OCI-LY7 (cell line): ENCODE data around the gene DHX38. TPM values are rescaled to one million over a fixed set of nuclear protein-coding genes. Genes with fewer than 3 reads are reported as not detected.

ENCODE experiments used
- BruUV-seq: library from RNA; stranded (reverse); fragments of 400-500 nt; replicated peaks from 2 replicates; lab custom pipeline; 2021; lab: Mats Ljungman, UMichigan
- CTCF ChIA-PET: fragments of 300-600 bp; sonication (Branson Sonifier 250); formaldehyde crosslinking; loops from one replicate; lab custom pipeline; 2022; ENCODE audit warnings: antibody characterized with exemption; ENCODE audit not compliant: unreplicated experiment; lab: Charles Lee
- POLR2A ChIA-PET: fragments of 300-600 bp; sonication (Branson Sonifier 250); formaldehyde crosslinking; loops from one replicate; lab custom pipeline; 2022; ENCODE audit warnings: antibody characterized with exemption; lab: Charles Lee
- DNase-seq: peaks from one replicate; pipeline ENCODE4 v3.0.0-alpha.2; 2015; ENCODE audit warnings: low spot score
- H2AFZ ChIP-seq: fragments of 200-600 bp; sonication (generic), shearing (Covaris generic); 2 replicates; pipeline ENCODE4 v1.6.1; 2014; ENCODE audit warnings: mild to moderate bottlenecking, antibody characterized with exemption, low read length, moderate library complexity
- H3K27ac ChIP-seq: fragments of 200-600 bp; sonication (generic); 2 replicates; pipeline ENCODE4 v1.5.1; 2014; ENCODE audit warnings: mixed run types, low read depth, mild to moderate bottlenecking, moderate library complexity, low read length, inconsistent platforms; ENCODE audit not compliant: poor library complexity, severe bottlenecking
- H3K36me3 ChIP-seq: fragments of 200-600 bp; sonication (generic); 2 replicates; pipeline ENCODE4 v1.6.1; 2014; ENCODE audit warnings: mild to moderate bottlenecking, antibody characterized with exemption, low read length, moderate library complexity, mixed read lengths; ENCODE audit not compliant: insufficient read depth
- H3K4me1 ChIP-seq: fragments of 200-600 bp; sonication (generic); 2 replicates; pipeline ENCODE4 v1.5.1; 2014; ENCODE audit warnings: mild to moderate bottlenecking, low read length; ENCODE audit not compliant: insufficient read depth, poor library complexity, severe bottlenecking
- H3K4me2 ChIP-seq: fragments of 200-600 bp; sonication (generic); 2 replicates; pipeline ENCODE4 v1.6.1; 2014; ENCODE audit warnings: mild to moderate bottlenecking, low read length
- H3K4me3 ChIP-seq: fragments of 200-600 bp; sonication (generic); 2 replicates; pipeline ENCODE4 v1.5.1; 2014; ENCODE audit warnings: mild to moderate bottlenecking, low read depth, low read length; ENCODE audit not compliant: poor library complexity, severe bottlenecking
- H3K79me2 ChIP-seq: fragments of 200-600 bp; sonication (generic); 2 replicates; pipeline ENCODE4 v1.6.1; 2016; ENCODE audit warnings: low read depth, mild to moderate bottlenecking, low read length, moderate library complexity, mixed read lengths; ENCODE audit not compliant: insufficient read depth
- H3K9me2 ChIP-seq: fragments of 200-600 bp; sonication (generic); 2 replicates; pipeline ENCODE4 v1.6.1; 2016; ENCODE audit warnings: mild to moderate bottlenecking, low read length, mixed read lengths; ENCODE audit not compliant: insufficient read depth
- H3K9me3 ChIP-seq: fragments of 200-600 bp; sonication (generic); 2 replicates; pipeline ENCODE4 v1.6.1; 2014; ENCODE audit warnings: mild to moderate bottlenecking, mixed run types, low read length, mixed read lengths
- H4K20me1 ChIP-seq: fragments of 200-600 bp; sonication (generic); 2 replicates; pipeline ENCODE4 v1.6.1; 2014; ENCODE audit warnings: mild to moderate bottlenecking, antibody characterized with exemption, low read length, moderate library complexity, mixed read lengths; ENCODE audit not compliant: insufficient read depth
- EZH2phosphoT487 ChIP-seq: fragments of 200-600 bp; sonication (generic); IDR thresholded peaks from 2 replicates; pipeline ENCODE4 v1.6.1; 2018; ENCODE audit warnings: low read depth, borderline replicate concordance, mild to moderate bottlenecking, mixed run types, antibody characterized with exemption, low read length, moderate library complexity, mixed read lengths
- intact Hi-C: fragments of 100-400 bp; cut with micrococcal nuclease; formaldehyde crosslinking; loops from one replicate; pipeline ENCODE4 v1.10.0; 2022; ENCODE audit not compliant: unreplicated experiment
- total RNA-seq, 2 experiments: library from RNA; depleted of rRNA in 1 of 2; stranded (reverse); fragments of >200 nt in 1 of 2; shearing (Covaris generic) in 1 of 2; gene quantifications; 2 replicates each; pipeline ENCODE4 v1.2.3, GENCODE V29; 2014 to 2022
- TF ChIP-seq, protein P1 (sequence below): fragments of 200-600 bp; sonication (generic); conservative IDR thresholded peaks from 2 replicates; pipeline ENCODE4 v1.5.1; 2014; ENCODE audit warnings: mild to moderate bottlenecking, antibody characterized with exemption, low read length, moderate library complexity, mixed read lengths

Gene DHX38
- total RNA-seq, 2 experiments from 2014 or later = 56.6 to 86.5 TPM

- no peaks in the 10 kb centered on the region for H3K4me1 ChIP-seq
- CTCF ChIA-PET = no interaction called here
- TF ChIP-seq, protein P1, sequence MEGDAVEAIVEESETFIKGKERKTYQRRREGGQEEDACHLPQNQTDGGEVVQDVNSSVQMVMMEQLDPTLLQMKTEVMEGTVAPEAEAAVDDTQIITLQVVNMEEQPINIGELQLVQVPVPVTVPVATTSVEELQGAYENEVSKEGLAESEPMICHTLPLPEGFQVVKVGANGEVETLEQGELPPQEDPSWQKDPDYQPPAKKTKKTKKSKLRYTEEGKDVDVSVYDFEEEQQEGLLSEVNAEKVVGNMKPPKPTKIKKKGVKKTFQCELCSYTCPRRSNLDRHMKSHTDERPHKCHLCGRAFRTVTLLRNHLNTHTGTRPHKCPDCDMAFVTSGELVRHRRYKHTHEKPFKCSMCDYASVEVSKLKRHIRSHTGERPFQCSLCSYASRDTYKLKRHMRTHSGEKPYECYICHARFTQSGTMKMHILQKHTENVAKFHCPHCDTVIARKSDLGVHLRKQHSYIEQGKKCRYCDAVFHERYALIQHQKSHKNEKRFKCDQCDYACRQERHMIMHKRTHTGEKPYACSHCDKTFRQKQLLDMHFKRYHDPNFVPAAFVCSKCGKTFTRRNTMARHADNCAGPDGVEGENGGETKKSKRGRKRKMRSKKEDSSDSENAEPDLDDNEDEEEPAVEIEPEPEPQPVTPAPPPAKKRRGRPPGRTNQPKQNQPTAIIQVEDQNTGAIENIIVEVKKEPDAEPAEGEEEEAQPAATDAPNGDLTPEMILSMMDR = no peak
- TF ChIP-seq EZH2phosphoT487 = no peak
- no peaks in the 10 kb centered on the region for H3K79me2 ChIP-seq
- H3K4me3 ChIP-seq = no peak overlapping the region
- POLR2A ChIA-PET = no interaction called here
- no peak overlapping the region for H3K27ac ChIP-seq
- H3K9me3 ChIP-seq = no peaks in the 10 kb centered on the region
- no peaks in the 10 kb centered on the region for H3K9me2 ChIP-seq
- no peak for DNase-seq
- no peak overlapping the region for H2AFZ ChIP-seq
- no TSS peak for BruUV-seq
- H3K36me3 ChIP-seq = no peaks in the 10 kb centered on the region
- H4K20me1 ChIP-seq = no peaks in the 10 kb centered on the region
- intact Hi-C loops = loop anchor here (10.0 kb wide), 1 partner anchor 281 kb away; no protein-coding TSS in a partner anchor
- no peak overlapping the region for H3K4me2 ChIP-seq
These were observed 29.8 kb downstream of the DHX38 start for GRCh38 chr16:72123426-72123825.

GRCh38 chr16:72124148-72124547, 30.5 kb downstream of the DHX38 start:
- no peak overlapping the region for H3K4me3 ChIP-seq
- H3K79me2 ChIP-seq = no peaks in the 10 kb centered on the region
- TF ChIP-seq, protein P1 = no peak
- TF ChIP-seq EZH2phosphoT487 = no peak
- H3K9me3 ChIP-seq = no peaks in the 10 kb centered on the region
- H3K27ac ChIP-seq = no peak overlapping the region
- CTCF ChIA-PET = interaction anchor here (0.6 kb wide), 1 partner anchor 1772 kb away, joined by 4 read pairs; no protein-coding TSS in a partner anchor
- no peaks in the 10 kb centered on the region for H3K9me2 ChIP-seq
- no peaks in the 10 kb centered on the region for H4K20me1 ChIP-seq
- POLR2A ChIA-PET = interaction anchor here (1.0 kb wide), 1 partner anchor 14 kb away, joined by 6 read pairs; no protein-coding TSS in a partner anchor
- intact Hi-C loops = loop anchor here (10.0 kb wide), 1 partner anchor 281 kb away; no protein-coding TSS in a partner anchor
- no peaks in the 10 kb centered on the region for H3K4me1 ChIP-seq
- H2AFZ ChIP-seq = no peak overlapping the region
- no peaks in the 10 kb centered on the region for H3K36me3 ChIP-seq
- BruUV-seq = no TSS peak
- H3K4me2 ChIP-seq = no peak overlapping the region
- no peak for DNase-seq
